GM19023 (cell line): Measurements from ENCODE around the gene RNF166.
A peak's percentile ranks its signal among the peaks of the same experiment; 100 is the strongest.
"Not testable (repeated sequence)": the region's sequence is repeated elsewhere in the genome, so short reads cannot be mapped to it uniquely, and the experiment has no call there.

Experiments
- ATAC-seq: cut with Tn5 transposase; IDR thresholded peaks from one replicate; pipeline ENCODE4 v1.9.1; 2021; ENCODE audit warnings: mild to moderate bottlenecking, moderate library complexity; ENCODE audit not compliant: unreplicated experiment

Gene RNF166

GRCh38 chr16:88680554-88681083 lies 25.6 kb downstream of the RNF166 start:
- no peak for ATAC-seq

- no peak for ATAC-seq
Measured at GRCh38 chr16:88678224-88678979, 27.8 kb downstream of the RNF166 start.

DNA sequence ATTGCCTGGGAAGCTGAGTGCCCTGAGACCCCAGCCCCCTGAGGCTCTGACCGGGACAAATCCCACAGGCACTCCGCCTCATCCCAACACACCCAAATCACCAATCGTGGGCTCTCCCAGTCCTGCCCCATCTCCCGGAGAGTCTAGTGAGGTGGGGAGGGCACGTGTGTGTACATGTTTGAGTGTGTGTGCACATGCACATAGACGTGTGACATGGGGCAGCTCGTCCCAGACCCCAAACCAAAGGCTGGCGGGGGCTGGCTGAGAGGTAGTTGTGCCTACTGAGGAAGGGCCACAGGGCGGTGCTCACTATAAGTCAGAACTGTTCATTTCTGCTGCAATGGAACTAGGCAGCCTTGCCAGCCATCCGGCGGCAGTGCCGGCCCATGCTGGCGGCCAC lies 28.5 kb downstream of the RNF166 start:
- ATAC-seq: no peak

GRCh38 chr16:88676502-88677242 lies 29.5 kb downstream of the RNF166 start:
- ATAC-seq: no peak

DNA sequence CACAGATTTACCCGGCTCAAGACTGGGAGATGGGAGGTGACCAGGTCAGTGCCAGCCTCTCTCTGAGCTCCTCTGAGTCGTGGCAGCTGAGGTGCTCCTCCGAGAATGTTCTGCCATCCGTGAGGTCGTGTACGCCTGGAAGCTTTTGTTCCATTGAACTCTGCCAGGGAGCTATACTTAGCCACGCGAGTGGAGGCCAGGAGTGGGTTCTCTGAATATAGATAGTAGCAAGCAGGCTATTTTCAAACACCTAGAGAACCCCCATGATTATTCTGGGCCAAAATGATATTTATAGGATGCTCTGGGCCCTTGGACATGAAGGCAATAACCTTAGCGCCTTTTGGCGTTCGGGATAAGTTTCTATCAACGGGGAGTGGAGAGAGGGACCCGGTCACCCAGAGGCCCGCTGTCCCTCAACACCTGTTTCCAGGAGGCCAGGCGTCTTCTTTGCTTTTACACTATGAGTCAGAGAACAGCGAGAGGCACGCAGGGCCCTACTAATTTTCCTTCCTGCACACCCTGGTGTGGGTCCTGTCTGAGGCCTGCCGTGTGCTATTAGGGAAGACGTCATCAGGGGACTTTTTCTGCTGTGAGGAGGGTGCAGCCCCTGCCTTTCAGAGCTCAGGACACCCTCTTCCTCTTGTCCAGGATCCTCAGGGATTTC lies 32.4 kb downstream of the RNF166 start:
- ATAC-seq: no peak

DNA sequence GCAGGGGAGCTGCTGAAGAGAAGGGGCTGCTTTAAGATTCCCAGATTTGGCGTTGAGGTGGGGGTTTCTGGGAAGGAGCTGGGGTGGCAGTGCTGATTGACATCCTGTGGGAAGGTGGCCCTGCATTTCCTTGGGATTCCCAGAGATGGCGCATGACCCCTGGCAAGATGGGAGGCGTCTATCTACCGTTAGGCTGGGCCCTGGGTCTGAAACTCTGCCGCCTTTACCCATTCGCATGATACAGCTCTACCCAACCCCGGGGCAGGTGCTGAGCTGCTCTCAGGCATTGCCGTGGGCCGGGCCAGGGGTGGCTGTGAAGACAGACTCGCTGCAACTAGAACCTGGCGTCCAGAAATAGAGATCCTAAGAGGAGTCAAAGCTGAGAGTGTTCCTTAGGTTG lies 33.4 kb downstream of the RNF166 start:
- no peak for ATAC-seq

GRCh38 chr16:88671806-88672205 lies 34.4 kb downstream of the RNF166 start:
- ATAC-seq: no peak

- ATAC-seq: no peak
Measured at GRCh38 chr16:88669980-88670379, 36.2 kb downstream of the RNF166 start.

DNA sequence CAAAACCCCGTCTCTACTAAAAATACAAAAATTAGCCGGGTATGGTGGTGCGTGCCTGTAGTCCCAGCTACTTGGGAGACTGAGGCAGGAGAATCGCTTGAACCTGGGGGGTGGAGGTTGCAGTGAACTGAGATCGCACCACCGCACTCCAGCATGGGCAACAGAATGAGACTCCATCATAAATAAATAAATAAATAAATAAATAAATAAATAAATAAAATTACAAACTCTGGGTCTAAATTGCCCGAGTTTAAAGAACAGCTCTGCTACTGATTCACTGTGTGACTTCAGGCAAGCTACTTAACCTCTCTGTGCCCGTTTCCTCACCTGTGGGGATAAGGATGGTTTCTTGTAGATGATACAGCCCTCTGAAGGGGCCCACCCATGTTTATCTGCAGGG lies 36.7 kb downstream of the RNF166 start:
- ATAC-seq: not testable (repeated sequence)

GRCh38 chr16:88667461-88667860 lies 38.7 kb downstream of the RNF166 start:
- ATAC-seq: no peak

DNA sequence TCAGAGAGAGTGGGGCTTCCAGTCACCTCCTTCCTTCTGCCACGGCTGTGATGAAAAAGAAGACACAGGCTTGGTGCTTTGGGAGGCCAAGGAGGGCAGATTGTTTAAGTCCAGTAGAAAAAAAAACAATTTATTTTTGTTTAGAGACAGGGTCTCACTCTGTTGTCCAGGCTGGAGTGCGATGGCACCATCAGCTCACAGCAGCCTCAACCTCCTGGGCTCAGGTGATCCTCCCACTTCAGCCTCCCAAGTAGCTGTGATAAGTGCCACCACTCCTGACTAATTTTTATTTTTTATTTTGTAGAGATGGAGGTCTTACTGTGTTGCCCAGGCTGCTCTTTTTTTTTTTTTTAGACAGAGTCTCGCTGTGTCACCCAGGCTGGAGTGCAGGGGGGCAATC lies 40.6 kb downstream of the RNF166 start:
- no peak for ATAC-seq

- ATAC-seq: no peak
Measured at GRCh38 chr16:88665148-88665547, 41.1 kb downstream of the RNF166 start.

DNA sequence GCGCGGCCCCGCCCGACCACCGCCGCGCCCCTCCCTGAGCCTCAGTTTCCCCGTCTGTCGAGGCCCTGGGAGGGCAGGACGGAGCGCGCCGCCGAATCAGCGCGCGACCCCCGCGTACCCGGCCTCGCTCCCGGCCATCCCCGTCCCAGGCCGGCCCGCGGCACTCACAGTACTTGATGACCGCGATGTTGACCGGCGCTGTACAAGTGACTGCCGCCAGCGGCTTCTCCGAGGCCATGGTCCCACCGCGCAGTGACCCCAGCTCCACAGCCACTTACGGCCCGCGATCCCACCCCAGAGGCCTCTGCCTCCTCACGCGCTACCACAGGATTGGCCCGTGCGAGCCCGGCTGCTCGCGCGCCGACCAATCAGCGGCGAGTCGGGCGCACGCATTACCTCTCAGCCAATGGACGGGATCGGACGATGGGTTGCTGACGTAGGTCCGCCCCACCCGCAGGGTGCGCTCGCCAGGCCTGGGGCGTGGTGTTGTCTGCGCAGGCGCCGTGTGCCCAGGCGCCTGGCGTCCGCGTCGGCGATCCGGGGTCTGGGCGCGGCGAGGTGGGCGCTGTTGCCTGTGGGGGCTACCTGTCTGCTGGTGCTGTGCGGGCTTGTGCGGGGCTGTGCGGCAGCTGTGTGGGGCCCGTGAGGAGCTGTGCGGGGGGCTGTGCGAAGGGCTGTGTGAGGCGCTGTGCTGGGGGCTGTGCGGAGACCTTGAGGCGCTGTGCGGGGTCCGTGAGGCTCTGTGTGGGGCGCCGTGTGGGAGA lies 43.2 kb downstream of the RNF166 start, which contains the start of gene MVD:
Gene MVD (minus strand): TSS at position 249 of the 764 bp plus-strand sequence. CDS start 11 bp downstream, at position 238.
- peak; percentile 95 for ATAC-seq

GRCh38 chr16:88662222-88662842 lies 43.9 kb downstream of the RNF166 start:
- ATAC-seq: no peak

GRCh38 chr16:88661468-88661867 lies 44.7 kb downstream of the RNF166 start:
- no peak for ATAC-seq

DNA sequence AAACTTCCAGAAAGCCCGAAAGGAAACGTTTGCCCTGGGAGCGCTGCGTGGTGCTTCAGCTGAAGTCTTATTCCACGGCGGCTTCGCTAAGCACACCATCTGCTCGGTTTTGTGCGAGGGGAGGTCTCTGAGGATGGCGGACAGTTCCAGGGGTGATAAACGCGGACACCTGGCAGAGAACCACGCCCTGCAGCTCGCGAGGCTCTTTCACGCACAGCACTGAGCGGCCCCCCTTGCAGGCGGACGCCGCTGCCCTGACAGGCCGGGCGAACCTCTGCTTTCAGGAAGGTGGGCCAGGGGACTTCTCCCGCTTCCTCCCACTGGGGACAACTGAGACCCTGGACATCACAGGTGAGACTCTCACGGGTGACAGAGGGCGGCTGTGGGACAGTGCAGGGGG lies 47.0 kb downstream of the RNF166 start:
- no peak for ATAC-seq

DNA sequence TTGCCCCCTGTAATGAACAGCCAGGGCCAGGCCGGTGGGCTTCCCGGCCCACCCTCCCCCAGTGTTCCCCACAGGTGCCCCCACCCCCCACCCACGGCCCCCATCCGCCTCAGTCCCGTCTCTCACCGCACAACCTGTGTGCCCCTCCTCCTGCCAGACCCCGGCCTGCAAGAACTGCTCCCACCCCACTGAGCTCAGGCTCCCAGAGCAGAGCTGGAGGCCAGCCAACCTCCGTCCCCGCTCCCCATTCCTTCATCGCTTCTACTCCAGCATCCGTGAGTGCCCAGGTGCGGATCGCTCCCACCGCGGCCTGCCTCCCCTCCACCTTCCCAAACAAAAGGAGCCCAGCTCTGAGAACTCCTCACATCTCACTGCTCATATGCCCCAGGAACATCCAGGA lies 47.5 kb downstream of the RNF166 start:
- ATAC-seq: no peak

DNA sequence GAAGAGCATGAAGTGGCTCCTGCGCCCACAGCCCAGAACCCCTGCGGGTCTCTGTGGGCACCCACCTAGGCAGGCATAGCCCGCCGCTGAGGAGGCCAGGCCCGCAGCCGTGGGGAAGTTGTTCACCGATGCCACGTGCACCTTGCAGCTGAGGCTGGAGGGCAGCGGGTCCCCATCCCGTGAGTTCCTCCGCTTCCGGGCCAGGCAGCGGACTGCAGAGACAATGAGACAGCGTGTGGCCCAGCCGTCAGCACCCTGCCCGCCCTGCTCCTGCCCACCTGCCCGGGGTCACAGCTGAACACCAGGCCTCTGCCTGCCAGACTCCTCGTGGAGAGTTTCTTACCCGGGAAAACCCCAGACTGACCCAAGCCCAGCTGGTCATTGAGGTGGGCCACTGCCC lies 48.8 kb downstream of the RNF166 start:
- ATAC-seq: no peak

- ATAC-seq: no peak
Measured at GRCh38 chr16:88656291-88656980, 49.8 kb downstream of the RNF166 start.
